Esophagus mucosa (tissue), 1 donor: ENCODE measurements around the gene RPL36. TPM values are rescaled to one million over a fixed set of nuclear protein-coding genes. Genes with fewer than 3 reads are reported as not detected.
"Not testable (repeated sequence)": the region's sequence is repeated elsewhere in the genome, so short reads cannot be mapped to it uniquely, and the experiment has no call there.

Source experiments
- ATAC-seq: fragments of 200-7000 bp; cut with Tn5 transposase; one replicate; pipeline ENCODE4 v1.9.1; 2020
- total RNA-seq: library from RNA; stranded (reverse); gene quantifications from one replicate; pipeline ENCODE4 v1.2.4, GENCODE V29; 2023
- donor health status: DM: yes; HTN: yes; CAD: no.

Gene RPL36
- total RNA-seq, 1 donor from 2014 or later, result 1,080 TPM

DNA sequence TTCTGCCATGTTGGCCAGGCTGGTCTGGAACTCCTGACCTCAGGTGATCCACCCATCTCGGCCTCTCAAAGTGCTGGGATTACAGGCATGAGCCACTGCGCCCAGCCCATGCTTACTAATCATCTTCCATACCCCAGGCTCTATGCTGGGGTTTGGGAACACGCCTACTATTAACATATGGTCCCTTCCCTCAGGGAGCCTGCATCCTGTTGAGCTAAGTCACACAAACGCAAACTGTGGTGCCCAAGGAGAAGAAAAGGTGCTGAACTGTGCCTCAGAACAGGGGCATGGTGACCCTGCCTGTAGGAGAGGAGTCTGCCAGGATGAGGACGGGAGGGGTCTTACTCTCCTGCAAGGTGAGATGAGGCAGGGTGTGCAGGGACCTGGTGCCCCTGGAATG lies 15.4 kb upstream of the RPL36 start:
- peak; percentile 4 for ATAC-seq

DNA sequence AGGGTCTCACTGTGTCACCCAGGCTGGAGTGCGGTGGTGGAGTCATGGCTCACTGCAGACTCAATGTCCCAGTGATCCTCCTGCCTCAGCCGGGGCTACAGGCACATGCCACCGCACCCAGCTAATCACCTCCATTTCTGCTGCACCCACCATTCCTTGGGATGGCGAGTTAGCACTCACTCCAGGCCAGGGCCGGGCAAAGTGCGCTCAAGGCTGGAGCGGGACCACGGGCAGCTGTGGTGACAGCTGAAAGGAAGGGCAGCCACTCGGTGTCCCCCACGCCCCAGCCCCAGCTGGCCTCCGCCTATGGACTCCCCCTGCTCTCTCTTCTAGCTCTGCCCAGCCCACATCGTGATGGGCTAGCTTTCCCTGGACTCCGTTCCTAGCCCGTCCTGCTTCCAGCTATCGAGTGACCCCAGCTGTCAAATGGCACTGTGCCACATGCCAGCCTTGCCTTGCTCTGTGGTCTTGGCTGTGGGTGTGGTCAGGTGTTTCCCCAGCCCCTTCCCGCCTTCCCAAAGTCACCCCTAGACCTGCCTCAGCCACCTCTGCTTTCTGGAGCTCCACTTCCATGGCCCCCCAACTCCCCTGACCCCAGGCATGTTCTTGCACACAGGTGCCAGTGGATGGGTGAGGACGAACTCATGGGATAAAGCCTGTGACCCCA lies 13.9 kb upstream of the RPL36 start:
- no peak for ATAC-seq

DNA sequence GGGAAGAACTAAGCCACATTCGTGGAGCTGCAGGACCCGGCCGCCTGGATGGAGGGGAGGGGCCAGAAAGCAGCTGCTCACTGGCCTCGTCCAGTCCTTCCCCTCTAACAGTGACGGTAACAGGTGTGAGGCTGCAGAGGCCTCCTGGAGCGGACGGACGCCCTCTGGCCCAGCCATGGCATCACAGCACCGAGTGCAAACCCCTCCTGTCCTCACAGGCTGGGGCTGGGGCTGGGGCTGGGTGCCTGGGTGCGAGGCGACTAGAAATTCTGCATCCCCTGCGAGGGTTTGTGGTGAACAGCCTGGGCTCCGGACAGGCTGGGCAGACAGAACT lies 13.4 kb upstream of the RPL36 start:
- no peak for ATAC-seq

DNA sequence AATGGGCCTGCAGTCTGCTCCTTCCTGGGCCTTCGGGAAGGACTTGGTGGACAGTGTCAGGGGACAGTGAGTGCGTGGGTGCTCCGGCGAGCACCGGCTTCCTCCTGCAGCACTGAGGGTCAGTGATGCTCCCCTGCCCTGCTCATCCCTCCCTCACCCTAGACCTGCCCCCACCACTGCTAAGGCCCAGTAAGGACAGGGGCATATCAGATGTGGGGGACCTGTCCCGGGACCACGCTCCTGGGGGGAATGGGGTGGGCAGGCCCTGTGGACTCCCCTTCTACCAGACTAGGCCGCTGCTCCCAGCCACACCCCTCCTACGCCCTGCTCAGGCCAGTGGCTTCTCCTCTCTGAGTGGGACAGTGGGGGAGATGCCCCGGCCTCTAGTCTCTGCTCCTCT lies 13.0 kb upstream of the RPL36 start:
- no peak for ATAC-seq

DNA sequence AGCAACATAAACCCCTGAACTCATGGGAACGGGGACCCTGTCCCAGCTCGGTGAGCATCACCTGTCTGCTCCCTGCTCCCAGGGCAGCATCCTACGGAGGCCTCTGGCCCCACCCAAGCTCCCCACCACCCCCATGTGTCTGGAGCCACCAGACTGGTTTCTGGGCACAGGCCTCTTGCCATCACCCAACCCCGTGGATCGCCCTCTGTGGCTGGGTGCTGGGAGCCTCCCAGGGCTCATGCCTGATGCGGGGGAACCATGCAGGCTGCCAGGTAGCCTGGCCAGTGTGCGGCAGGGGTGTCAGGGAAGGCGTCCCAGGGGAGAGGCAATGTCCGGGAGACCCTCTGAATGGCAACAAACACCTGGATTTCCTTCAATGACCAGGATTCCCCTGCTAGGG lies 12.5 kb upstream of the RPL36 start:
- no peak for ATAC-seq

DNA sequence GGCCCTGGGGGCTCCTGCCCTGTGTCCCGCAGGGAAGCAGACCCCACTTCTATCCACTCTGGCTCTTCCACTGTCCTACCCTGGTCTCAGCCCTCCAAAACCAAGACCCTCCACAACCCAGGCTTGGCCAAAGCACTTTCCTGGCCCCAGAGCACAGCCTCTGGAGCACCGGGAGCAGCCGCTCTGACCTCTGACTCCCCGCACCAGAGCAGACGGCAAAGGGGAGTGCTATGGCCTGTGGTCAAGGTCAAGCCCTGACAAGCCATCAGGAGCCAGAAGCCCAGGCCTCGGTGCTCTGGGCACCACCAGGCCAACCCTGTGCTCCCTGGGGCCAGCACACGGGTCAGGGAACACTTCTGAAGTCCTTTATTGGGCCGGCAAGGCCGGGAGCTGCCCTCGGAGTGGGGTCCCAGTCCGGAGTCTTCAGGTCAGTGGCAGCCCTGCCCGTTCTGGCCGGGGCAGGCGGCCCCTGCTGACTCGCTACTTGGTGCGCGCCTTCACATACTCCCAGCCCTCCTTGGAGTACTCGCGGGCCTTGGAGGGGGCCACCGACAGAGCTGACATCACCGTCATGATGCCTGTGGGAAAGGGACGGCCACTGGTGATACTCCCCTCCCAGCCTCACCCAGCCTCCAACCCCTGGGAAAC lies 11.9 kb upstream of the RPL36 start:
- no peak for ATAC-seq

DNA sequence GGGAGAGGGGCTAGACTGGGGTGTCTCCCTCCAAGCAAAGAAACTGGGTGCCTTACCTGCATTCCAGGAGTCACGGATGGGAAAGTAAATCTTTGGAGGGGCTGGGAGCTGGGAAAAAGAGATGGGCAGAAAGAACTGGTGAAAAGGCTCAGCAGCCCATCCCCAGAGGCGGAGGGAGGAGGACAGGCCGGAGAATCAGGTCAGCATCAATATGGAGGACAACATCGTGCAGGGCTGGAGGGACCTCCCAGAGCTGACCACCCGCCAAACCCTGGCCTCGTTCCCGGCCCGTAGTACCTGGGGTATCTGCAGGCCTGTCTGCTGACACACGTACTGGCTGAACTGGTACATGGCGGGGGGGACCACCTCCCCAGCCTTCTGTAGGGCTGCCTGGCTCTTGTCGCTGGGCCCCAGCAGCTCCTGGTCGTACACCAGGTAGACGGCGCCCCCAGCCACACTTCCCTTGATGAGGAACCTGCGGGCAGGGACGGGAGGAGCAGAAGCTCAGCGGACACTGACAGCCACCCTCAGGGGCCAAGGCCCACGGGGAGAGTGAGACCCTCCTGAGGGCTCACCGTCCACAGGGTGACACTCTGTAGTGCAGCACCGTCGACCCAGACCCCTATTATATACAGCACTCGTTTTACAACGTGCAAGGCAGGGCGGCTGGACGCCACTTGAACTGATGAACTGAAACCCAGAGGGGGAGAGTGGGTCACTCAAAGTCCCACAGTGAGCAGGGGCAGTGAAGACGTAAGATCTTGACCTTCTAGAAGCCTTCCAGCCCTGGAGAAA lies 10.6 kb upstream of the RPL36 start:
- peak; percentile 3 for ATAC-seq

DNA sequence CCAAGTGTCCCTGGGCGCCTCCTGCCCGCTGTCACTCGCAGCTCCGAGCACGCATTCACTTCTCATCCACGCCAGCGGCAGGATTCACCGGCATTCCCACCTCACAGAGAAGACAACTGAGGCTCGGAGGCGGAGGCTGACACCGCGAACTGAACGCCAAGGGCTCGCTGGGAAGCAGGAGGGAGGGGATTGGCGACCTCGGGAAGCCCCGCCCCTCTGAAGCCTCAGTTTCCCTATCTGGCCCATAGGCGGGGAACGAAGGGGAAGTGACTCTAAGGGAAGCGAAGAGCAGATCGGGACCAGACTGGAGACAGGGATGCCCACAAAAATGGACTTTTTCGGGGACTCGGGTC lies 10.0 kb upstream of the RPL36 start:
- ATAC-seq, result peak; percentile 1

DNA sequence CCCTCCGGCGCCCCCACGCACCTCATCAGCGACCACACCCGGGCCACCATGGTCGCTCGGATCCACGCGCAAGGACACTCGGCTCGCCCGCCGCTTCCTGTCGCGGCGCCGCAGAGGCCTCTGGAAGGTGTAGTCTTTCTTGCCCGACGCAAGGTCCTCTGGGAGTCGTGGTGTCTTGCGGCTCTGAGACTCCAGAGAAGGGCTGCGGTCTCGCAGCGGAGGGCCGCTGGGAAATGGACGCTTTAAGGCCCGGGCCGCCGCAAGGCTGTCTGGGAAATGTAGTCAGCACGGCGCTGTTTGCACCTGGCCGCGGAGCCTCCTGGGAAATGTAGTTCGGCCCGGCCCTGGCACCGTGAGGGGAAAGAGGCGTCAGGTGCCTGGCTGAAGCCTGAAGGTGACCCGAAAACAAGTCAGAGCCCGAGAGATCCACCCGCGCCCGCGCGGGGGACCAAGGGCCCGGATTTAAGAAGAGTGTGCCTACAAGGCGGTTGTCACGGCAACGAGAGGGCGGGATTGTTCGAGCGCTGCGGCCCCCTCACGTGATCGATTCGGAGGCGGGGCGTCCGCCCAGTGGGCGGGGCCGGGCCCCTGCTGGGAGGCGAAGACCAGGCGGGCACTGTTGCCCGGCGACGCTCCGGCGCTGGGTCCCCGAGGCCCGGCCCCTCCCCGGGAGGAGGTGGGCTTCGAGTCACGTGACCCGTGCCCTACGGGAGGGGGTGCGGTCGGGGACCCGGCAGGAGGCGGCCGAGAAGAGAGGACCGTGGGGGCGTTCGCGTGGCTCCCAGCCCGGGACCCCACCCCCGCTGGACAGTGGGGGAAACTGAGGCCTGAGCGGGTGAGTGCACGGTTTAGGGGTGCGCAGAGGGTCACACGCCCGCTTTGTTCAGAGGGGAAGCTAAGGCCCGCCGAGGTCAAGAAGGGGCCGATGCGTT lies 9.4 kb upstream of the RPL36 start, which contains the start of the genes HSD11B1L and MICOS13:
Gene HSD11B1L, plus strand, starts transcription at position 591 of the 932 bp plus-strand sequence. CDS start 3,806 bp downstream, outside the sequence.
Gene MICOS13, minus strand, starts transcription at position 80 of the 932 bp plus-strand sequence. Its CDS starts 30 bp downstream, at position 50.
- ATAC-seq, result peak; percentile 90

DNA sequence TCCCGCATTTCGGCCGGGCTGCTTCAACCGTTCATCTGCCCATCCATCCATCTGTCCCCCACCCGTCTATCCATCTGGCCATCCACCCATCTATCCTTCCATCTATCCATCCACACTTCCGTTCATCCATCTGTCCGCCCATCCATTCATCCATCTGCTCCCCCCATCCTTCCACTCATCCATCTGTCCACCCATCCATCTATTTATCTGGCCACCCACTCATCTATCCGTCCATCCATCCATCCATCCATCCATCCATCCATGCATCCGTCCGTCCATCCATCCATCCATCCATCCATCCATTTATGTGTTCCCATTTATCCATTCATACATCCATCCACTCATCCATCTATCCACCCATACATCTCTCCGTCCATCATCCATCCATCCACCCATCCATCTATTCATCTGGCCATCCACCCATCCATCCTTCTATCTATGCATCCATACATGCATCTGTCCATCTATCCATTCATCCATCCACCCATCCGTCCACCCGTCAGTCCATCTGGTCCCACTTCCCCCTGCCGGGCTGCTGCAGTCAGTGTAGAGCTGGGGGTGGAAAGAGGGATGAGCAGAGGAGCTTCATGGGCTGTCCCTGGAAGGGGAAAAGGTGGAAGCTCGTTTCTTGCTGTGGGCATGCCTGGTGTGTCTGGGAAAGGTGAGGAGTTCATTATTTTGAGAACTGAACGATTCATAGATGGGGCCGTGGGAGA lies 8.5 kb upstream of the RPL36 start:
- no peak for ATAC-seq

DNA sequence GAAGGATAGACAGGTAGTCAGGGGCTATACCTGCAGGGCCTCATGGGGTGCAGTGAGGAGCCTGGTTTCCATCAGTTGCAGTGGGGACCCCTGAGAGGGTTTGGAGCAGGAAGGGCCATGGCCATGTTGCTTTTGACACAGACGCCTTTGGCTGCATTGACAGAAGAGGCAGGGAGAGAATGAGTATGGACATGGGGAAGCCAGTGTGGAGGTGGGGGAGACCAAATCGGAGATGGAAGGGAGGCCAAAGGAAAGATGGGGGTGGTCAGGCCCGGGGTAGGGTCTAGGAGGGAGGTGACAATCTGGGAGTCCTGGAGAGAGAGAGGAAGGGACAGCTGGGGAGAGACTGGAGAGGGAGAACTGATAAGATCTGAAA lies 8.0 kb upstream of the RPL36 start:
- no peak for ATAC-seq

DNA sequence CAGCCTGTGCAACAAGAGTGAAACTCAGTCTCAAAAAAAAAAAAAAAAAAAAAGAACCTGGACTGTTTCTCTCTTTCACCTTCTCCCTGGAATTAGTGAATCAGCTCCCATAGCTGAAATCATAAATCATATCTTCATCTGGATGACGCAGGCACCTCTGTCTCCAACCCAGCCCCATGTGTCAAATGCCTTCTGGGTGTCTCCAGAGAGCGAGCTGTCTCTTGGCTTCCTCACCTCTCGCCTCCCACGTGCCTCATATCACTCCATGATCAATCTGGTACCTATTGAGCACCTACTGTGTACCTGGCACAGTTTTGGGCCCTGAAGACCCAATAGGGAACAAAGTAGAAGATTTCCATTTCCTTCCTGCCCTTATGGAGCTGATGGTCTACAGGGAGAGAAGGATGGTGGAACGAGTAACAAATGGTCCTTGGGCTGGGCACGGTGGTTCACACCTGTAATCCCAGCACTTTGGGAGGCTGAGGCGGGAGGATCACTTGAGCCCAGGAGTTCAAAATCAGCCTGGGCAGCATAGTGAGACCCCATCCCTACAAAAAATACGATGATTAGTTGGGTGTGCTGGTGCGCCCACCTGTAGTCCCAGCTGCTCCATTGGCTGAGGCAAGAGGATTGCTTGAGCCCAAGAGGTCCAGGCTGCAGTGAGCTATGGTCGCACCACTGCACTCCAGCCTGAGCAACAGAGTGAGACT lies 6.8 kb upstream of the RPL36 start:
- no peak for ATAC-seq

DNA sequence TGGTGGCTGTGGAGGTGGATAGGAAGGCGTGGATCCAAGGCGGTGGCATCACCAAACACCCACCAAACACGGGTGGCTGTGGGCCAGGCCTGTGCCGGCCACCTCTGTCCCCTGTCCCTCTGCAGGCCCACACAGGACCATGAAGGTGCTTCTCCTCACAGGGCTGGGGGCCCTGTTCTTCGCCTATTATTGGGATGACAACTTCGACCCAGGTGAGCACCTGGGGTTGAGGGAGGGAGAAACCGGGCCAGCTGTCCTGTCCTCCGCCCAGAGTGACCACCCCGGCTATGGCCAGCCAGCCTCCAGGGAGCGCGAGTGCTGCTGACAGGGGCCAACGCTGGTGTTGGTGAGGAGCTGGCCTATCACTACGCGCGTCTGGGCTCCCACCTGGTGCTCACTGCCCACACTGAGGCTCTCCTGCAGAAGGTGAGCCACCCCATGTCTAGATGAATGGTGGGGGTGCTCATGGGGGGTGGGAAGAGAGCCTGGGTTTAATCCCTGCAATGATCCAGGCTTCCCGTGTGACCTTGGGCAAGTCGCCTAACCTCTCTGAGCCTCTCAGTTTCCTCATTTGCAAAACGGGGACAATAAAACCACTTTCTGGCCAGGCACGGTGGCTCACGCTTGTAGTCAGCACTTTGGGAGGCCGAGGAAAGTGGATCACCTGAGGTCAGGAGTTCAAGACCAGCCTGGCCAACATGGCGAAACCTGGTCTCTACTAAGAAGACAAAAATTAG lies 5.2 kb upstream of the RPL36 start:
- ATAC-seq, result no peak

DNA sequence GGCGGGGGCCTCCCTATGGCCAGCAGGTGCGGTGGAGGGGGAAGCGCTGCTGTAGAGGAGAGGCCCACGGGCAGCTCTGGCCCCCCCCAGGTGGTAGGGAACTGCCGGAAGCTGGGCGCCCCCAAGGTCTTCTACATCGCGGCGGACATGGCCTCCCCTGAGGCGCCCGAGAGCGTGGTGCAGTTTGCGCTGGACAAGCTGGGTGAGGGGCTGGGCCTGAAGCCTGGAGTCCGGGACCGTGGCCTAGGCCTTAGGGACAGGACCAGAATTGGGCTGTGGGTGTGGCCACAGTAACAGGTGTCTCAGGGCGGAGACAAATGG lies 3.8 kb upstream of the RPL36 start:
- ATAC-seq, result no peak

DNA sequence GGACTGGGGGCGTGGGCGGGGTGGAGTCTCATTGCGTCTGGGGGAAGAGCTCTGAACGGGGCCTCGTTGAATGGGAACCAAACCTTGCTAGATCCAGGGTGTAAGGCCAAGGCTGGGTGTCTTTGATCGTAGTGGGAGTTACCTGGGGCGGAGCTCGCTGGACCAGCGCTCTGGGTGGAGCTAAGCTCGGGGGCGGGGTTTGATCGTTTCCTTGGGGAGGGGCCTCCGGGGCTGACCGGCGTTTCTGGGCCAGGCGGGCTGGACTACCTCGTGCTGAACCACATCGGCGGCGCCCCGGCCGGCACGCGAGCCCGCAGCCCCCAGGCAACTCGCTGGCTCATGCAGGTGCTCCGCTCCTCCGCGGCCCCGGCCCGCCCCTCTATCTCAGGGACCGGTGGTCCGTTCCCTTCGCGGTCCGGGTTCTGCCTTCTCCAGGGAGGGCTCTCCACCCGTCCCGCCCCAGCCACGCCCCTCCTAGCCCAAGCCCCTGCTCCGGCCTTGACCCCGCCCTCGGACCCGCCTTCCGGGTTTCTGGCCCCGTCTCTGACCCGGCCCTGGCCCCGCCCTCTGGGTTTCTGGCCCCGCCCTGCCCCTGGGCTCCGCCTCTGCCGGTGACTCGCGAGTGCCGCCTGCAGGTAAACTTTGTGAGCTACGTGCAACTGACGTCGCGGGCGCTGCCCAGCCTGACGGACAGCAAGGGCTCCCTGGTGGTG lies 3.3 kb upstream of the RPL36 start:
- peak; percentile 83 for ATAC-seq

DNA sequence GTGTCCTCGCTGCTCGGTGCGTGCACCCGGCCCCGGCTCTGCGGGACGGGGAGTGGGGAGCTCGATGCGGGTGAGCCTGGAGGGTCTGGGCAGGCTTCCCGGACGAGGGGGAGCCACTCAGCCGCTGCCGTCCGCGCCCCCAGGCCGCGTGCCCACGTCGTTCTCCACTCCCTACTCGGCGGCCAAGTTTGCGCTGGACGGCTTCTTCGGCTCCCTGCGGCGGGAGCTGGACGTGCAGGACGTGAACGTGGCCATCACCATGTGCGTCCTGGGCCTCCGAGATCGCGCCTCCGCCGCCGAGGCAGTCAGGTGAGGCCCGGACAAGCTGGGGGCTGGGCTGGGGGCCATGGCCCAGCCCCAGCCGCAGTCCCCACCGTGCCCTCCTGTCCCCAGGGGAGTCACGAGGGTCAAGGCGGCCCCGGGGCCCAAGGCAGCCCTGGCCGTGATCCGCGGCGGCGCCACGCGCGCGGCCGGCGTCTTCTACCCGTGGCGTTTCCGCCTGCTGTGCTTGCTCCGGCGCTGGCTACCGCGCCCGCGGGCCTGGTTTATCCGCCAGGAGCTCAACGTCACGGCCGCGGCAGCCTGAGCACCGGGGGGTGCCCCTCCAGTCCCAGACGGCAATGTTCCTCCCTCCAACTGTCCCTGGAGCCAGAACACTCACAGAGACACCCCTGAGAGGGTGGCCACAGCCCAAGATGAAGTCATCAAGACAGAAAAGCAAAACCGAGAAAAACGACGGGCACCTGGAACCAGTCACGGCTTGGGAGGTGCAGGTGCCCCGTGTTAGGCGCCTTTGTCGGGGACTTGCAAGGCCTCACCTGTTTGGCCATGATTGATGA lies 2.5 kb upstream of the RPL36 start:
- no peak for ATAC-seq

DNA sequence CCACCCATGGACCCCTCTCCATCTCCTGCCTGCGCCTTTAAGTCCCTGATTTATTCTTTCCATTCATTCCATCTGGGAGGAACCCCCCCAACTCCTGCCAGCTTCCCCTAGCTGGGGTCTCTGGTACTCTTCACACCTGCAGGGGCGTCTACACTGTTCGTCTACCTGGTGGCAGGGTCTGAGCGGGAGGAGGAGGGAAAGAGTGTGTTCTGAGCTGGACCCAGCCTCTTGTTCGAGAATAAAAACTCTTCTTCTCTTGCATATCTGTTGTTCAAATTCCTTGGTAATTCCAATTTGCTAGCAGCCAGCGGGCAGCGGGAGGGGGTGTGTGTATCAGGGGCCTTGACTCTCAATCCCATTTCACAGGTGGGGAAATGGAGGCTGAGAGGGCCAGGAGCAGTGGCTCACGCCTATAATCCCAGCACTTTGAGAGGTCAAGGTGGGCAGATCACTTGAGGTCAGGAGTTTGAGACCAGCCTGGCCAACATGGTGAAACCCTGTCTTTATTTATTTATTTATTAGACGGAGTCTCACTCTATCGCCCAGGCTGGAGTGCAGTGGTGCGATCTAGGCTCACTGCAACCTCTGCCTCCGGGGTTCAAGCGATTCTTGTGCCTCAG lies 1.7 kb upstream of the RPL36 start:
- ATAC-seq, result not testable (repeated sequence)

DNA sequence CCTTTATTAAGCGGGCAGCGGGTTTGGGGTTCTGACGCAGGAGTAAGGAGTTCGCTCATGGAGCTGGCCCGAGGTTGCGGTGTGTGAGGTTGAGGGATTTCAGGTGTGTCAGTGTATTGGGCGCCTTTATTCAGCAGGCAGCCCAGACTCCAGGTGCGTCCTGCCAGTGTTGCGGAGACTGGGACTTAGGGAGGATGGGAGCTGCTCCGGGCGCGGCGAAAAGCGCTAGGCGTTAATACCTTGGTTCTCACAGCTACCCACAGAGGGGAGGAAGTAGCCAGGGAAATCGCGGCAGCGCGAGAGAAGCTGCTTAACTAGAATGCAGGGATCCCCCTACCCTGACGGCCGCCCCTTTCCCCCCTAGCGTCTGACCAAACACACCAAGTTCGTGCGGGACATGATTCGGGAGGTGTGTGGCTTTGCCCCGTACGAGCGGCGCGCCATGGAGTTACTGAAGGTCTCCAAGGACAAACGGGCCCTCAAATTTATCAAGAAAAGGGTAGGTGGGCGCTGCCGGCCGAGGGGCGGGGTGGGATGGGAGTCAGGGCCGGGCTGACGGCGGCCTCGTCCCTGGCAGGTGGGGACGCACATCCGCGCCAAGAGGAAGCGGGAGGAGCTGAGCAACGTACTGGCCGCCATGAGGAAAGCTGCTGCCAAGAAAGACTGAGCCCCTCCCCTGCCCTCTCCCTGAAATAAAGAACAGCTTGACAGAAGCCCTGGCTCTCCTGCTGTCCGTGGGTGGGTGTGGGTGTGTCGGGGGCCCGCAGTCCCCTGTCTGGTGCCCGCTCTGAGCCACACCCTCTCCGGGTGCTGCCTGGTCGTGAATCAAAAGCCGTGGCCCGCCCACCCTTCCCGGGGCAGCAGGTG lies 1.1 kb downstream of the RPL36 start:
- peak; percentile 4 for ATAC-seq
